GM21515 (cell line): ENCODE data around the gene ENOPH1.

ENCODE experiments used
- ATAC-seq: cut with Tn5 transposase; IDR thresholded peaks from one replicate; pipeline ENCODE4 v1.9.1; 2021; ENCODE audit not compliant: unreplicated experiment

Gene ENOPH1

GRCh38 chr4:82508011-82508410 lies 77.6 kb downstream of the ENOPH1 start:
- ATAC-seq, result no peak

- no peak for ATAC-seq
Measured at GRCh38 chr4:82508806-82509428, 78.5 kb downstream of the ENOPH1 start.

GRCh38 chr4:82510216-82510615 lies 79.8 kb downstream of the ENOPH1 start:
- no peak for ATAC-seq
